GM18873 (cell line): ENCODE measurements around the gene SAMD14.
A peak's percentile ranks its signal among the peaks of the same experiment; 100 is the strongest.

Experiments
- ATAC-seq: cut with Tn5 transposase; IDR thresholded peaks from one replicate; pipeline ENCODE4 v1.9.1; 2021; ENCODE audit warnings: mild to moderate bottlenecking, moderate library complexity, moderate number of reproducible peaks; ENCODE audit not compliant: unreplicated experiment, low FRiP score

Gene SAMD14

DNA sequence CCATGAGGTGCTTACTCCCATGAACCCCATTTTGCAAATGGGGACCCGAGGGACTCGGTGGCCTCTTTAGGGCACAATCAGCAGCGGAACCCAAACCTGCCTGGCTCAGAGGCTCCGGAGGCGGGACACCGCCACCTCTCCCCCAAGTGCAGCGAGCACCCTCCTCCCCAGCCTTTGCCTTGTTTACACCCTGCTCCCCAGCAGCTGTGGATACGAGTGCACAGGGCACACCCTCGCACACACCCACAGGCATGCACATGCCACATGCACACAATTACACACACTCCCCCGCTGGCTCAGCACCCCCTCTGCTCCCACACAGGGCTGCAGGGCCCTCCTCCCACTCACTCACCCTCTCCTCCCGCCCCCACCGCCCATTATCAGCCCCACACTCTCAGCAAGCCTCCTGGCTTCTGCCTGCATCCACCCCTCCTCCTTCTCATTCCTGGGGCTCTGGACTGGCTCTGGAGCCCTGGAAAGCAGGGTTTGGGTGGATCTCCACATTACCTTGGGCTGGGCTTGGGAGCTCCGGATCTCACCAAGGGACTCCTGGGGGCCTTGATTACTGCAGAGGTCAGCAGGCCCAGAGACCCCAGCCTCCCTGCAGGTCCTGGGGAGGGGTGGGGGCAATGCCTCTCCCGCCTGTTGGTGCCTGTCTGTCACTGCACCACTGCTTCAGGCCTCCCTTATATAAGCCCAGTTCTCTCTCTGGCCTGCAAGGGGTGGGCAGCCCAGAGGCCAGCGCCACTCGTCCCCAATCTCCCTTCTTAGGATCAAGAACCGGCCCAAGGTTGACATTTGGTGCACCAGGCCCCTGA is 28.4 kb downstream of the SAMD14 start:
- no peak for ATAC-seq

DNA sequence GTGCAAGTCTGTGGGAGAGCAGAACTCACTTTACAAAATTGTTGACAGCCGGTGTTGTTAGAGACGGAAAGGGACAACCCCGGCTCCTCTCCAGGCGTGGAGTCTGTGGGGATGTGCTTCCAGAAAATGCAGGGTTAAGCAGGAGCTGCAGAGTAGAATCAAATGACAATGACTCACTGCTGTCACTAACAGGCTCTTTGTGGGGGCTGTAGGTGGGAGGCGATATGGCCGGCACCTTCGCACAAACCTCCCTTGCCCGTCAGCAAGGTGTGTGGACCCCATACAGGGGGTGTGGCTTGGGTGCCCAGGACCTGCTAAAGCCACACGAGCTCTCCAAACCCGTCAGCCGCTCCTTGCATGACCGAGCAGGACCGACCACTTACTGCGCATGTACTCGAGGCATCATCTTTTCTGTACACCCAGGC is 29.0 kb downstream of the SAMD14 start:
- no peak for ATAC-seq

DNA sequence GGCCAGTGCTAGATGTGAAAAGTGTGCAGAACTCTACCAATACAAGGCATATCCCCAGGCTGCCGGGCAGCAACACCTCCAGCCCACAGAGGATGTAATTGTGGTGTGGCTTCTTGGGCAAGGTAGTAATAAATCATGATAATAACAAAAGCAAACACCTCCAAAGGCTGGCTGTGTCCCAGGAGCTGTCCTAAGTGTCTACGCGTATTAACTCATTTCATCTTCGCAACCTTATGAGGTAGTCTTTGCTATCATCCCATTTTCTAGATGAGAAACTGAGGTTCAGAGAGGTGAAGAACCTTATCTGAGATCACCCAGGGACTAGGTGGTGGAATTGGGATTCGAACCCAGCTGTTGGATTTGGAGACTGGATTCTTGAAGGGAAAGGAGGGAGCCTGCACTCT is 29.5 kb downstream of the SAMD14 start:
- ATAC-seq: no peak

- no peak for ATAC-seq
Observed at GRCh38 chr17:50099003-50099402, 31.0 kb downstream of the SAMD14 start.

- no peak for ATAC-seq
Observed at GRCh38 chr17:50098583-50098982, 31.4 kb downstream of the SAMD14 start.

DNA sequence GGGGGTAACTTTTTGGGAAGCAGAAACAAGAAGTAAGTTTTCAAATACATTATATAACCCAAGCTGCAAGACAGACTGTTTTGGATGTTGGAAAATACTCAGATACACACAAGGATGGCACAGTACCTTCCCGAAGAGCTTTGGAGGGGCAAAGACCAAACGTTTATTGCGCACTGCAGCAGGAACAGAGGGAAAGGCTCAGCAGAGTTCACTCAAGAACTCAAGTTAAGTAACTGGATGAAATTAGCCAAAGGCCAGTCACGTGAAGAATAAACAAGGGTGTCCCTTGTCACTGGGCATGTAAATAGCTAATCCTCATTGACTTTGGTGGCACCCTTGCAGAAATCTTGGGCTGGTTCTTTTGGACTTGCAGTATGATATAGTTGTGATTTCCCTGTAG is 32.0 kb downstream of the SAMD14 start:
- ATAC-seq: no peak

DNA sequence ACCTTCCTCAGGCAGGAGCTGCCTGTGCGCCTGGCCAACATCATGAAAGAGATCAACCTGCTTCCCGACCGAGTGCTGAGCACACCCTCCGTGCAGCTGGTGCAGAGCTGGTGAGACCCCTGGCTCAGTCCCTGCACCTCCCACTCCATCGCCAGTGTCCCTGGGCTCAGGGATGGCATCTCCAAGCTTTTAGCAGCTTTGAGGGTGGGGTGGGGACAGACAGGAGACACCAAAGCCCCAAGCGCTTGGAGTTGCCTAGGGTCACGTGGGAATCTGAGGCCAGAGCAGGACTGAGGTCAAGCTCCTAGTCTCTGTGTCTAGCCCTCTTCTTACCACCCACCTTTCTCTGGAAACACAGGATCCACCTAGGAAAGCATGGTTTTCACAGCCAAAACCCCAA is 32.5 kb downstream of the SAMD14 start:
- ATAC-seq: no peak

DNA sequence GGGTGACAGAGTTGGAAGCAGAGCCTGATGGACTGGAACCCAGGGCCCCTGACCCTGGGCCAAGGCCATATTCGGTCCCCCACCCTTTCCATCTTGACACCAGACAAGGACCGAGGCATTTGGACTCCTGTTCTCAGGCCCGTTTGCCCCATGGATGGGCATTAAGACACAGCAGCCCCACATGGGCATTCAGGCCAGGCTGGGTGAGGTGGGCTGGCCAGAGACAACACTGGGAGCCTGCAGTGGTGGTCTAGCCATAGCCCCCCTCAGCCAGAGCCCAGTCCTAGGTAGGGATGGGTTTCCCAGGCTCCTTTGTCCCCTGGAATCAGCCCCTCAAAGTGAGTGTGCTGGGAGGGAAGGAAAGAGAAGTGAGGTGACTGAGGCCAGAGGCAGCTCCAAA is 33.2 kb downstream of the SAMD14 start:
- ATAC-seq: no peak

DNA sequence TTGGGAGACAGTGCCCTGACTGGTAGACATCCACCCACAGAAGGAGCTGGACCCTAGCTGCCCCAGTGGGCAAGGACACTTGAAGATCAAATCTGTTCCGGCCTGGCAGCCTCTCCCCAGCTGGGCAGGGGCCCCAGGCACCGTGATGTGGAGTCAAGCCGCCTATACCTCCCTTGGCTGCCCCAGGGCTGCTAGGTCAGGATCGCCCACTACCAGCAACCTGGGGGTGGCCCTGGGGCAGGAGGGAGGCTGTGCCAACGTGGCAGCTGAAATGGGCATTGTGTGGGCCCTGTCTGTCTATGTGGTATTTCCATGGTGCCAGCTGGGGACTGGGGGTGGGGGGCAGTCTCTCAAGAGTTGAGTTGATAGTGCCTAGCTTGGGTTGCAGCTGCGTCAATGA is 33.9 kb downstream of the SAMD14 start:
- no peak for ATAC-seq

GRCh38 chr17:50095626-50096037 is 34.3 kb downstream of the SAMD14 start:
- ATAC-seq: no peak

DNA sequence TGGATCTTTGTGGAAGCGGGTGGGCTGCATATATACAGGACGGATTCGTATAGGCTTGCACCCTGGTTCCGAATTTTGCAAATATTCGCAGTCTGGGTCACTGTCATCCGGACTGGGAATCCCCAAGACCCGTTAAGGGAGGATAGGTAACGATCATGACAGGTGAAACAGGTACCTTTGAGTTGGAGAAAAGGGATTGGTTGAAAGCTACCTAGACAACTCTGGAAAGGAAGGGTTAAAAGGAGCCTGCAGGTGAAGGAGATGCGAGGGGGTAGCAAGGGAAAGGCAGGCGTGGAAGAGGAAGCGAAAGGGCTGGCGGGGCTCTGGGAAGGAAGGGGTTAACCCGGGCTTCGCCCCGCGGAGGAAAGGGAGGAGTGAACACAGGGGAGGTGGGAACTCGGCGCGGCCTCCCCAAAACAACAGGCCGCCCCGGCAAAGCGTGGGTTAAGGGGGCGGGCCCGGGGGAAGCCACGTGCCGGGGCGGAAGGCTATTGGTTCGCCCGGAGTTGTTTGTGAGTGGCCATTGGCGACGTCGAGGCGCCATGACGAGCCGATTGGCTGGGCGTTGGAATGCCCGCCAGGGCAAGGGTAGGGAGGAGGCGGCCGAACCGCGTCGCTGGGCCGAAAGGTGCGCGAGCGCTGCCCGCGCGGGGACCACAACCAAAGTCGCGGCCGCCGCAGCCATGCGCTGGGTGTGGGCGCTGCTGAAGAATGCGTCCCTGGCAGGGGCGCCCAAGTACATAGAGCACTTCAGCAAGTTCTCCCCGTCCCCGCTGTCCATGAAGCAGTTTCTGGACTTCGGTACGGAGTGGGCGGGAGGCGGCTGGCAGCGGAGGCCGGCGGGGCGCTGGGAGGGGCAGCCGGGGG is 35.0 kb downstream of the SAMD14 start, which contains the start of gene PDK2:
PDK2 (plus strand) TSS at position 599 of the 867 bp plus-strand sequence; CDS start at position 684, 85 bp downstream.
- ATAC-seq: peak; percentile 70

DNA sequence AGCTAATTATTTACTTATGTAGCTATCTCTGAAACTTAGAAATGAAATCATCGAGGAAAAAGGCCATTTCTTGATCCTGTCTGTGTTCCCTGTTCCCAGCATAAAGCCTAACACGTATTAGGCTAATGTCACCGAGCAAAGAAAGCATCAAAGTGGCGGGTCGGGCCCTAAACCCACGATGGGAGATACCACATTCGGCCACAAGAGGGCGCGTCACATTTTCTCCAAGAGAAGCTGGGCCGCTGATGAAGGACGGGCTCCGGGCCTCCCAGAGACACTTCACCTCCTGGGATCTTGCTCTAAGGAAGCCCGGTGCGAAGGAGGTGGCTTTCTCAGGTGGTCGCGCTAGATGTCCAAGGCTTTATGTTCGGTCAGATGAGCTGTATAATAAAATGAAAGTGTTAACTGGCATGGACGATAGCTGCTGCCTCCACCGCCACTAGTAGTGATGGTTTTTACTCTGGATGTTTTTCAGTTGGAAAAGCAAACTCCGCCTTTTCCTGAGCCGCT is 35.7 kb downstream of the SAMD14 start:
- ATAC-seq: no peak

- no peak for ATAC-seq
Observed at GRCh38 chr17:50093807-50094206, 36.2 kb downstream of the SAMD14 start.

DNA sequence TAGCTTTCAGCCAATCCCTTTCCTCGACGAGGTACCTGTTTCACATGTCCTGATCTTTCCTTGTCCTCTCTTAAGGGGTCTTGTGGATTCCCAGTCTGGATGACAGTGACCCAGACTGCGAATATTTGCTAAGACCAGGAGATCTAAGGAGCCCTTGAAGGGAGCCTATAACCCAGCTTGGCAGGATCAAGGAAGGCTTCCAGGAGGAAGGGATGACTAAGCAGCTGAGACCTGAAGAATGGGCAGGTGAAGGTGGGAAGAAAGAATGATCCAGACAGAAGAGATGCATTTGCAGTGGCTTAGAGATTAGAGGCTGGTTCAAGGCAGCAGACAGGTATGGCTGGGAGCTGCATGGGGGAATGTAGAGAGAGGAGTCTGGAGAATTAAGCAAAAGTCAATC is 36.7 kb downstream of the SAMD14 start:
- ATAC-seq: no peak

- ATAC-seq: no peak
Observed at GRCh38 chr17:50091918-50092285, 38.1 kb downstream of the SAMD14 start.

- no peak for ATAC-seq
Observed at GRCh38 chr17:50090971-50091917, 38.7 kb downstream of the SAMD14 start.

DNA sequence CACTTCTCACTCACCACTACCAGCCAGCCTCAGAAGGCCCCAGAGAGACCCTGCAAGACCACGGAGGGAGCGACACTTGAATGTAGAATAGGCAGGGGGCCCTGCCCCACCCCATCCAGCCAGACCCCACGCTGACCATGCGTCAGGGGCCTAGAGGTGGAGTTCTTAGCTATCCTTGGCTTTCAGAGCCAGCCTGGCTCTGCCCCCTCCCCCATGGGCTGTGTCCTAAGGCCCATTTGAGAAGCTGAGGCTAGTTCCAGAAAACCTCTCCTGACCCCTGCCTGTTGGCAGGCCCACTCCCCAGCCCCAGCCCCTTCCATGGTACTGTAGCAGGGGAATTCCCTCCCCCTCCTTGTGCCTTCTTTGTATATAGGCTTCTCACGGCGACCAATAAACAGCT is 39.9 kb downstream of the SAMD14 start:
- no peak for ATAC-seq

- ATAC-seq: no peak
Observed at GRCh38 chr17:50088952-50089825, 40.8 kb downstream of the SAMD14 start.

- no peak for ATAC-seq
Observed at GRCh38 chr17:50087912-50088405, 42.0 kb downstream of the SAMD14 start.
